ENCODE measurements around the gene PRKG2.

- no peak for TF ChIP-seq POLR2AphosphoS5 (IDR thresholded peaks at IDR 0.05; ENCODE audit: low read depth, low read length)
- TF ChIP-seq TAF1 (IDR thresholded peaks at IDR 0.05; ENCODE audit: borderline replicate concordance, insufficient read depth, low read length): no peak
- no peak for TF ChIP-seq REST (IDR thresholded peaks at IDR 0.05; ENCODE audit: insufficient read depth in 1 of 2, low read depth in 2 of 2, low read length in 2 of 2)
Observed at GRCh38 chr4:81038636-81039350, 176.2 kb downstream of the PRKG2 start.
